GM18907 (cell line): ENCODE data around the gene TLR4.

Source experiments
- ATAC-seq: cut with Tn5 transposase; IDR thresholded peaks from one replicate; pipeline ENCODE4 v1.9.1; 2021; ENCODE audit warnings: mild to moderate bottlenecking, moderate library complexity; ENCODE audit not compliant: unreplicated experiment

Gene TLR4

DNA sequence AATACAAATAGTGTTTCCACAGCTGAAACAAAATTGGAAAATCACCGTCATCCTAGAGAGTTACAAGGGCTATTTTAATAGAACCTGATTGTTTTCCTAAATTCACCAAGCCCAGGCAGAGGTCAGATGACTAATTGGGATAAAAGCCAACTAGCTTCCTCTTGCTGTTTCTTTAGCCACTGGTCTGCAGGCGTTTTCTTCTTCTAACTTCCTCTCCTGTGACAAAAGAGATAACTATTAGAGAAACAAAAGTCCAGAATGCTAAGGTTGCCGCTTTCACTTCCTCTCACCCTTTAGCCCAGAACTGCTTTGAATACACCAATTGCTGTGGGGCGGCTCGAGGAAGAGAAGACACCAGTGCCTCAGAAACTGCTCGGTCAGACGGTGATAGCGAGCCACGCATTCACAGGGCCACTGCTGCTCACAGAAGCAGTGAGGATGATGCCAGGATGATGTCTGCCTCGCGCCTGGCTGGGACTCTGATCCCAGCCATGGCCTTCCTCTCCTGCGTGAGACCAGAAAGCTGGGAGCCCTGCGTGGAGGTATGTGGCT lies at the start of gene TLR4:
TSS of gene TLR4 (plus strand) at position 380 of the 552 bp plus-strand sequence. CDS start at position 450, 70 bp downstream.
- ATAC-seq: peak; percentile 100

GRCh38 chr9:117656002-117656401 lies 48.2 kb upstream of the TLR4 start:
- ATAC-seq: no peak

GRCh38 chr9:117662651-117663050 lies 41.6 kb upstream of the TLR4 start:
- no peak for ATAC-seq

GRCh38 chr9:117664419-117664818 lies 39.8 kb upstream of the TLR4 start:
- no peak for ATAC-seq

GRCh38 chr9:117665601-117666385 lies 38.4 kb upstream of the TLR4 start:
- ATAC-seq: no peak

DNA sequence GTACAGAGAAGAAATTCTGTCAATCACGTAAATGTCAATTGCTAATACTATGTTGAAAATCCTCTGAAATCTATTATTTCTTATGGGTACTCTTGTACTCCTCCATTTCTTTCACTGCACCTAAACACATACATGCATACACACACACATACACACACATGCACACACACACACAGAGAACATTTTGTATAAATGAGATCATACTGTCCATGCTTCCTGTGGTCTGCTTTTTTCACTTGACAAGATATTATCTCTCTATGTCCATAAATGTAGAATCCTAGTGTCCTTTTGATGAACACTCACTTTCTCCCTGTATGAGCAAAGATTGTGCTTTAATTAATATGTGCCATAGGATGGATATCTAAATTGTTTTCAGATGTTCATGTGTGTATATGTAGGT lies 32.7 kb upstream of the TLR4 start:
- no peak for ATAC-seq

- no peak for ATAC-seq
These were observed 31.8 kb upstream of the TLR4 start for GRCh38 chr9:117672369-117672768.

GRCh38 chr9:117677572-117677971 lies 26.6 kb upstream of the TLR4 start:
- ATAC-seq: peak; percentile 57

DNA sequence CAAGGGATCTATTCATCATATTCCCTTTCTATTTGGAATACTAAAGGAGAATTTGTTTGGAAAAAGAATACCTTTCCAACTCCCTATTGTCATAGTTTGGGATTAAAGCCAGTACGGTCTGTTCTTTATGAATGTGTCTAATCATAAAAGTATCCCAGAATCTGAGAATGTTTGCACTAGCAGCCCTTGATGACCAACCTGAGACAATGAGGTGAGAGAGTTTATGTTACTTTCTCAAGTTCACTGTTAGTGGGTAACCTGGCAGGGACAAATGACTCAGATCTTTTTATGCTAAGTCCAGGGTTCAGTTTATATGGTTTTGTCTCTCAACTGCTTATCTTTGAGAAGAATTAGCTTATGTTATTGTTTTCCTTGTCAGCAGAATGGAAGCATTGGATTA lies 25.3 kb upstream of the TLR4 start:
- ATAC-seq: peak; percentile 35

- no peak for ATAC-seq
These were observed 24.8 kb upstream of the TLR4 start for GRCh38 chr9:117679416-117679815.

DNA sequence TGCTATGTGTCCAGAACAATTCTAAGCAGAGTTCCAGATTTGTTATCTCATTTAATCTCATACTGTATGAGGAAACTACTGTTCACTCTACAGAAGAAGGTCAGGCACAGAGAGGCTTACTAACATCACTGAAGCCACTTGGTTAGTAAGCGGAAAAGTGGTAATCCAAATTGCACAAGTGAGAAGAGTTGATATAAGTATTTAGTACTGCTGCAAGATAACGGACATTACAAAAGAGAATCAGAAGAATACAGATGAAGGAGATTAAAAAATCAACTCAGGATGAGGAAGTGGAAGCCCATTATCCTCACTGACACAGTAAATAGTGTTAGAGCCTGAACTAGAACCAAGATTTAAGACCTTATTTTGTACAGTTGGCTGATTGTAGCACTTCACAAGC lies 22.3 kb upstream of the TLR4 start:
- no peak for ATAC-seq

GRCh38 chr9:117682955-117683710 lies 21.1 kb upstream of the TLR4 start:
- ATAC-seq: peak; percentile 91

DNA sequence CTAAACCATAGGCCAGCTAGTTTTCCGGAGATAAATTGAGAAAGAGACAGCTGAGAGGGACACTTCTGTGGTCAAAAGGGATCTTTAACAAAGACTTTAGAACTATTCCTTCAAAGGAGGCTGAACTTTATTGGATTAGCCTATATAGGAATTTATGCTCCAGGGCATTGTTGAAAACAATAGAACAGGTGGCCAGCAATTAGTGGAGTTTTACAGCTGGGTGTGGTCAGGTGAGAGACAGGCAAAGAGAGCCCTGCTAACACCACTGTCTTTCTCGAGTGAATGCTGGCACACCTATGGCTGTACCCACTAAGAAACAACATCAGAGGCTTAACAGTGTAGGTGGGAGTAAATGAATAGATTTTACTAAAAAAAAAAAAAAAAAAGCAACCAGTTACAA lies 16.7 kb upstream of the TLR4 start:
- ATAC-seq: no peak

- no peak for ATAC-seq
These were observed 12.8 kb upstream of the TLR4 start for GRCh38 chr9:117691367-117691766.

- no peak for ATAC-seq
These were observed 8.0 kb upstream of the TLR4 start for GRCh38 chr9:117696154-117696553.

DNA sequence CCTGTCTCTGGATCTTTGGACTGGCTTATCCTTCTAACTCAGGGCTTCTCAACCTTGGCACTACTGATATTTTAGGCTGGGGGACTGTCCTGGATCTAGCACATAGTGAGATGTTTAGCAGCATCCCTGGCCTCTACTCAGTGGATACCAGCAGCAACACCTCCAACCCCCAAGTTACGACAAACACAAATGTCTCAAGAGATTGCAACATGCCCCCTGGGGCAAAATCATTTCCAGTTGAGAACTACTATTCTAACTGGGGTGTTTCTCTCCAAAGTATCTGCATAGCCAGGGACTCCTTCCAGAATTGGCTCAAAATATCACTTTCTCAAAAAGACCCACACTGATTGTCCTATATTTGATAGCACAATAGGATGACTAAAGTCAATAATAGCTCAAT lies 7.2 kb upstream of the TLR4 start:
- ATAC-seq: no peak

- ATAC-seq: no peak
These were observed 666 bp upstream of the TLR4 start for GRCh38 chr9:117703537-117703936.

GRCh38 chr9:117704597-117704996 lies 394 bp downstream of the TLR4 start:
- peak; percentile 17 for ATAC-seq

DNA sequence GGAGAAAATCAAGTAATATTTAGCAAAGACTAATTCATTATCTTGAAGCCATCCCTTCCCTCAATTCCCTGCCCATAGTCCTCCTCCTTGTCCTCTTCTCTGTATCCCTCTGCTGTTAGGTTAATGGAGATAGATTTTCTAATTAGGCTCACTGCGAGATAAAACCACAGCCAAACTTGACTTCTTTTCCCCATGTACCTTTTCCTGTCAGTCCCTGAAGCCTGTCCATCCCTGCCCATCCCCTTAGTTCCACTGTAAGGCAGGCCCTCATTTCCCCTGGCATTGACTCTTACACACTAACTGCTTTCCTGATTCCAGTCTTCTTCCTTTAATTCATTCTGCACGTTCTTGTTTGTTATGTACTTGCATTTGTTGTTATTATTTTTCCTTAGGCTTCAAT lies 1.2 kb downstream of the TLR4 start:
- ATAC-seq: no peak

DNA sequence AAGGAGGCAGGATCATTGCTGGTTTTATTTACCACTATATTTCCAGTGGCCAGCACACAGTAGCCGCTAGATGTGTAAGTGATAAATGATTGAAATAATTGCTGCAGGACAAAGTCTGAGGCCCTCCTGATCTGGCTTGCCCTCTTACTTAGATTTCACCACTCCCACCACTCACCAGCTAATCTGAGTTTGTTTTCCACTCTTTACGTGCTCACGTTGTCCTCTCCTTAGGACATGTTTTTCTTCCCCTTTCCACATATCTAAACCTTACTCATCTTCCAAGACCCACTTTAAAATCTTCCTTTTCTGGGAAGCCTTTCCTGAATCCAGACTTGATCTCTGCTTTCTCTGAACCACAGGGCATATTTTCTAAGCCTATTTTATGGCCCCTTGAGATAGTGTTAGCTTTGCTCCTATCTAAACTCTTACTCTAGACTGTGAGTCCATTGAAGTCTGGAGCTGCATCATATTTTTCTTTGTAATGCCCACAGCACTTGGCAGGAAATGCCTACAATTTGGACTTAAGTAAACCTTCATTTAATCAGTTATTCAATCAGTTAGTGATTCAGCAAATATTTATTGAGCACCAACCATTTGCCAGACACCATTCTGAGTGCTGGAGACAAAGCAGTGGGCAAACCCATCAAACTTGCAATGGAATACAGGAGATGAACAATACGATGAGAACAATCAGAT lies 2.4 kb downstream of the TLR4 start:
- no peak for ATAC-seq

GRCh38 chr9:117707561-117707960 lies 3.4 kb downstream of the TLR4 start:
- ATAC-seq: no peak
